HG03196 (cell line): ENCODE results near the gene ROS1.
"Not testable (repeated sequence)": the region's sequence is repeated elsewhere in the genome, so short reads cannot be mapped to it uniquely, and the experiment has no call there.

Source experiments
- ATAC-seq: cut with Tn5 transposase; IDR thresholded peaks from one replicate; pipeline ENCODE4 v1.9.1; 2021; ENCODE audit not compliant: unreplicated experiment

Gene ROS1

DNA sequence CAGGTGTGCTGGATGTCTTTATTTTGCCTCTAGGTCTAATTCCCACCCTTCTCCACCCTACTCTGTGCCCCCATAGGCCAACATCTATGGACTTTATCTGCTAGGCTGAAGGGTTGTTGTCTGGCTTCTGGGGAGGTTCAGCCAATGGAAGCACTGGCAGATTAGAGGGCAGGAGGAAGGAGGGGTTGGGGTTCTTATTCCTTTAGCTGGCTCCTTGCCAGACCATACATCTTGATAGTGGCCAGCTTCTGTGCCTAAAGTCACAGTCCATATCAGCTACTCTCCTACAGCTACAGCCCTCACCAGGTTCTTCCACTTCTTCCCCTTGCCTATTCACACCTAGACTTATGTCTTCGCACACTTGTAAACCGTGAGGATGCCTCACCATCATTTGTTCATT, 41.1 kb downstream of the ROS1 start:
- ATAC-seq = no peak

DNA sequence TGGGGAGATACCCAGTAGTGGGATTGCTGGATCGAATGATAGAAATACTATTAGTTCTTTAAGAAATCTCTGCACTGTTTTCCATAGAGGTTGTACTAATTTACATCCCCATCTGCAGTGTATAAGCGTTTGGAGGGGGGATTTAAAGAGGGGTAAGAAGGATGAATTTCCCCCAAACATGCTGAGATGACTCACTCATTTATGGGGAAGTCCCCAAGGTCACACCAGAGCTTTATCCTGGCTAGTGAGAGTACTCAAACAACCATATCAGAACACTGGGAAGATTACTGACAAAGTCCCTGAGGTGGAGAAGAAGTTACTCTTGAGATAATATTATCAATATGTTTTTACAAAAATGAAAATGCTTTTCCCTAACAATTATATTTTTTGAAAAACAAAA, 44.0 kb downstream of the ROS1 start:
- ATAC-seq = no peak

DNA sequence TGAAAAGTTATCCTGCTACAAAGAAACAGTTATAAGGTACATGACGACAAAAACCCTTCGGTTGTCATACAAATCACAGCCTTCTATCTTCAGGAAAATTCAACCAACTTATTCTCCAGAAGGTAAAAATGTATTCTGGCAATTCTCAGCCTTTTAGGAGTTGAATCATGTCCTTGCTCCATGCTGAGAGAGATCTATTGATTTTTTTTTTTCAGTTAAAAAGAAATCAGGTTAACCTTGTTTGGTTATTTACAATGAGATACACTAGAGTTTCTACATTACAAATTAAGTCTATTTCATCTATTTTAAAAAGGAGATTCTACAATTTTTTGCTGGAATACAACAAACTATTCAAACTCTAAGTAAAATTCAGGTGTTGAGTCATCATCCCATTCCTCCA, 45.4 kb downstream of the ROS1 start:
- no peak for ATAC-seq

GRCh38 chr6:117375446-117375845, 50.3 kb downstream of the ROS1 start:
- ATAC-seq = no peak

GRCh38 chr6:117373211-117373813, 52.4 kb downstream of the ROS1 start:
- no peak for ATAC-seq

DNA sequence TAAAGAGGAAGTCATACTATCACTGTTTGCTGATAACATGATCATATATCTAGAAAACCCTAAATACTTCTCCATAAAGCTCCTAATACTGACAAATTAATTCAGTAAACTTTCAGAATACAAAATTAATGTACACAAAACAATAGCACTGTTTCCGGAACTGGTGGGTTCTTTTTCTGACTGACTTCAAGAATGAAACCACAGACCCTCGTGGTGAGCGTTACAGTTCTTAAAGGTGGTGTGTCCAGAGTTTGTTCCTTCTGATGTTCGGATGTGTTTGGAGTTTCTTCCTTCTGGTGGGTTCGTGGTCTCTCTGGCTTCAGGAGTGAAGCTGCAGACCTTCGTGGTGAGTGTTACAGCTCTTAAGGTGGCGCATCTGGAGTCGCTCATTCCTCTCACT, 53.5 kb downstream of the ROS1 start:
- ATAC-seq = not testable (repeated sequence)

- no peak for ATAC-seq
Measured at GRCh38 chr6:117371492-117371891, 54.2 kb downstream of the ROS1 start.

GRCh38 chr6:117359581-117359980, 66.2 kb downstream of the ROS1 start:
- no peak for ATAC-seq

- ATAC-seq = no peak
Measured at GRCh38 chr6:117354671-117355070, 71.1 kb downstream of the ROS1 start.

GRCh38 chr6:117352466-117353081, 73.2 kb downstream of the ROS1 start:
- ATAC-seq = no peak

DNA sequence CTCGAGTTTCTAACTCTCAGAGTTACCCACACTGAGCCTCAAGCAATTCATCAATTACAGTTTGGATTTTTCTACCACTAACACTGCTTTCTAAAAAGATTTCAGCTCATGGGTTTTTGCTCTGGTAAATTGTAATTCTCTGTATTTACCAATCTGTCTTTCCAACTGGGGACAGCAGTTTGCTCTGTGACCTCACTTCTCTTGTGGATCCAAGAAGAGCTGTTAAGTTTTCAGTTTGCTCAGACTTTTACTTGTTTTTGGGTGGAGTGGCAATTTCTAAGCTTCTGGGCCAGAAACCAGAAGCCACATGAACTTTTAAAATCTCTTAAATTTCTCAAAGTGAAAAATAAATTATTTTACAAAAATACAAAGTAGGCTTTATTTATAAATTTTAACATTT, 74.2 kb downstream of the ROS1 start:
- no peak for ATAC-seq

GRCh38 chr6:117346142-117346930, 79.4 kb downstream of the ROS1 start:
- ATAC-seq = no peak

DNA sequence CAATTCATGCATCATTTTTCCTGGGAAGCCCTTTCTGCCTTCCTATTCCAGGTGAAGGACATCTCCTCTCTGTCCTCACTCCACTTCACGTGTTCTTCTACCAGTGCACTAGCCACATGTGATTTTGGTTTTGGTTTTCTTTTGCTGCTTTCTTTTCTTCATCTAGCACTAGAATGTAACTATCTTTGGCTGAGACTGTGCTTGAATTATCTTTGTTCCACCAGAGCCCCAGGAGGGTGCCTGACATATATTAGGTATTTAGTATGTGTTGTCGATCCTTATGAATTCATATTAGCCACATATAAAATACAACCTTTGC, 80.5 kb downstream of the ROS1 start:
- no peak for ATAC-seq

- no peak for ATAC-seq
Measured at GRCh38 chr6:117344444-117345291, 81.1 kb downstream of the ROS1 start.

GRCh38 chr6:117338567-117338966, 87.2 kb downstream of the ROS1 start:
- no peak for ATAC-seq

DNA sequence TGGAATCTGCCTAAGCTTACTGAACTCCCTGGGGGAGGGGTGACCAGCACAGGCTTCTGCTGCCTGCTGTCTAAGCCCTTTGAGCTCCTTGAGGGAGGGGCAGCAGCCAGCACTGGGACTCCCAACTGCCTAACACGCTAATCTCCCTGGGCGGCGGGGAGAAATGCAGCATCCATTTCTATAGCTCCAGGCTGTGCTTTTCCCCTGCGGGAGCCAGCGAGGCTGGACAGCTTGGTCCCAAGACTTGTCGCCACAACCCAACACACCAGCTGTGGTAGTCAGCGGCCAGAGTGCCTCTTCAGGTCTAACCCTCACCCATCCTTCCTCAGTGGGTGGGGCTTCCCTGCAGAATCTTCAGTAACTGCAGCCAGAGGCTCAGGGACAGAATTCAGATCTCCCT, 95.8 kb downstream of the ROS1 start:
- ATAC-seq = no peak

- no peak for ATAC-seq
Measured at GRCh38 chr6:117328500-117328899, 97.2 kb downstream of the ROS1 start.

GRCh38 chr6:117328005-117328389, 97.7 kb downstream of the ROS1 start:
- no peak for ATAC-seq

DNA sequence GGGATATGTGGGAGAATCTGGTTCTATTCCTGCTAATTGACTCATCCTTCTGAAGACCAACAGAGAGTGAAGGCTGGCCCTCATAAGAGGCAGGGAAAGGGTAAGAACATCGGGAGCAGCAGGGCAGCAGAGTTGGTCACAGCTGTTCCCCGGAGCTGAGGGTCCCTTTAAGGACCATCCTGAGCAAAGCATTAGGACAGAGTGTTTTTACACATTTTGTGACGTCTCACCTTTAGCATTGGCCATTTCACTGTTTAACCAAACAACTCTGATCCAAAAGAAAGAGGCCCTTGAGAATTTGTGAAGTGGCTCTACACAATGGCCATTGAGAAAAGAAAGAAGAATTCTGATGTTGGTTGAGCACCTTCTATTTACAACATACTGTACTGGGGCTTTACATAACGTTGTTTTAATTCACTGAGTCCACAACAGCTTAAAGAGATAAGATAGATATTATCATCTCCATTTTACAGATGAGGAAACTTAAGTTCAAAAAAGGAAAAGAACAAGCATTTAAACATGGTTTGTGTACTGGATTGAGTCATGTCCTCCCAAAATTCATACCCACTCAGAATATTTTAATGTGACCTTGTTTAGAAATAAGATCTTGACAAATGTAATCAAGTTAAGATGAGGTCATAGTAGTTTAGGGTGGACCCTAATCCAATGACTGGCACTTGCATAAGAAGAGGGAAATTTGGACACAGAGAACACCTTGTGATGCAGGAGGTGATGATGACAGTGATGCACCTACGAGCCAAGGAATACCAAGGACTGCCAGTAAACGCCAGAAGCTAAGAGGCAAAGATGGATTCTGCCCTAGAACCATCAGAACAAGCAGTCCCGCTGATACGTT, 98.4 kb downstream of the ROS1 start:
- no peak for ATAC-seq

DNA sequence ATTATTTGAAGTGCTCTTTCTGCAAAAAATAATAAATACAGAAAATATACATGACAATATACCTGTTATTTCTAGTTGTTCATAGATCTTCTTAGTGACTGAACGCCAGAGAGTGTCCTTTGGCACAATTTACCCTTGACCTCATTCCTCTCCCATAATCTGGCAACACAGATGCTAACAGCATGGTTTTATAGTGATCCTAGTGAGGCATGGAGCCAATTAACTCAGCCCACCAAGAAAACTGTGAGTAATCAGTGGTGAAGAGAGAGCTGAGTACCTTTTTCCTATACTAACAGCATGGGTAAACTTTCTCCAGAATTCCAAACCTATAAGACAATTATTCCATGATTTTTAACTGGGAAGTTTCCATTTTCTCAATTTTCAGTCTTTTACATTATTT, 99.3 kb downstream of the ROS1 start:
- ATAC-seq = no peak

DNA sequence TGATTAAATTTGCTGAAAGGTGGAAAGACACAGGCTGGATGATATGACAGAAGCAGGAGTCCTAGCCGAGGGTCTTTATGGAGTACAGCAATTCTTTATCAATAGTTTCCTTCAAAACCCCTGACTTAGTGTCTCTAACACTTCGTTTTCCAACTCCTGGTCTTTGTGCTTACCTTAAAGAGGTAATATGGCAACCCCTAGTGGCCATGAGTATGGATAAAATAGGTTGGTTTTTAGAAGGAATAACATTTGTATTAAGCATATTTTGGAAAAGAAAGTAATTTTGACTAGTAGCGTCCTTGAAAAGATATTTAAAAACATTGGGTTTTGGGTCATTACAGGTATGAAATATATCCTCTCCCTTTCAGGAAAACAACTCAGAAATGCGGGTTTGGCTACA, 108.5 kb downstream of the ROS1 start:
- ATAC-seq = no peak
